Activated B cell treated with CpG ODN at 0.5 μM for 24 hours (primary cell): ENCODE results near the gene FHIT. TPM values are rescaled to one million over a fixed set of nuclear protein-coding genes. Genes with fewer than 3 reads are reported as not detected.

Experiments used
- ATAC-seq: fragments of 200-7000 bp; cut with Tn5 transposase; one replicate; pipeline ENCODE4 v1.10.0; 2021; ENCODE audit warnings: low read depth, mild to moderate bottlenecking, moderate library complexity
- CTCF ChIA-PET: fragments of 350-600 bp; sonication (Branson Sonifier 250); formaldehyde crosslinking; loops from one replicate; lab custom pipeline; 2021; ENCODE audit warnings: antibody characterized with exemption; lab: Charles Lee
- POLR2A ChIA-PET: fragments of 350-600 bp; sonication (Branson Sonifier 250); formaldehyde crosslinking; loops from one replicate; lab custom pipeline; 2021; ENCODE audit warnings: antibody characterized with exemption; lab: Charles Lee
- DNase-seq: peaks from one replicate; pipeline ENCODE4 v3.0.0; 2022
- H3K27ac Mint-ChIP-seq: one replicate; pipeline ENCODE4 v1.8.0; 2020; ENCODE audit warnings: mixed read lengths
- H3K27me3 Mint-ChIP-seq: one replicate; pipeline ENCODE4 v1.8.0; 2021; ENCODE audit warnings: mixed read lengths
- H3K36me3 Mint-ChIP-seq: one replicate; pipeline ENCODE4 v1.8.0; 2021; ENCODE audit warnings: low read depth, mixed read lengths
- H3K4me1 Mint-ChIP-seq: one replicate; pipeline ENCODE4 v1.8.0; 2021; ENCODE audit warnings: mixed read lengths
- H3K4me3 Mint-ChIP-seq: one replicate; pipeline ENCODE4 v1.8.0; 2020; ENCODE audit warnings: mild to moderate bottlenecking, mixed read lengths
- H3K9me3 Mint-ChIP-seq: one replicate; pipeline ENCODE4 v1.8.0; 2020; ENCODE audit warnings: mixed read lengths
- CTCF ChIP-seq: fragments of 200-600 bp; IDR thresholded peaks from one replicate; pipeline ENCODE4 v1.8.0; 2022; ENCODE audit warnings: antibody characterized with exemption, mild to moderate bottlenecking
- intact Hi-C: fragments of 100-400 bp; cut with micrococcal nuclease; formaldehyde crosslinking; loops from one replicate; pipeline ENCODE4 v1.15.1; 2024
- total RNA-seq: library from RNA; stranded (reverse); gene quantifications from 2 replicates; pipeline ENCODE4 v1.2.3, GENCODE V29; 2022

FHIT gene
- total RNA-seq, 1 donor from 2014 or later, result 5.5 TPM

- Mint-ChIP-seq H3K4me3 (no peak overlapping the region), H3K4me1 (no peaks in the 10 kb centered on the region), H3K27ac (no peak overlapping the region), H3K36me3 (no peaks in the 10 kb centered on the region), H3K9me3 (no peaks in the 10 kb centered on the region), H3K27me3 (no peaks in the 10 kb centered on the region)
- CTCF ChIA-PET, result no interaction called here
- DNase-seq (no peak), ATAC-seq (no peak)
- intact Hi-C loops, result no loop called here
- no peak for TF ChIP-seq CTCF
- POLR2A ChIA-PET, result no interaction called here
Measured at GRCh38 chr3:60803216-60804173, 447.8 kb downstream of the FHIT start.

GRCh38 chr3:60801307-60801706 lies 449.9 kb downstream of the FHIT start:
- no peaks in the 10 kb centered on the region for H3K4me1 Mint-ChIP-seq
- TF ChIP-seq CTCF, result no peak
- H3K9me3 Mint-ChIP-seq, result no peaks in the 10 kb centered on the region
- H3K36me3 Mint-ChIP-seq, result no peaks in the 10 kb centered on the region
- no peak overlapping the region for H3K27ac Mint-ChIP-seq
- H3K4me3 Mint-ChIP-seq, result no peak overlapping the region
- ChIA-PET POLR2A (no interaction called here), CTCF (no interaction called here)
- intact Hi-C loops, result no loop called here
- H3K27me3 Mint-ChIP-seq, result no peaks in the 10 kb centered on the region
- ATAC-seq (no peak), DNase-seq (no peak)

- intact Hi-C loops, result no loop called here
- TF ChIP-seq CTCF, result no peak
- ChIA-PET CTCF (no interaction called here), POLR2A (no interaction called here)
- Mint-ChIP-seq H3K4me3 (no peak overlapping the region), H3K9me3 (no peaks in the 10 kb centered on the region), H3K27ac (no peak overlapping the region), H3K36me3 (no peaks in the 10 kb centered on the region), H3K4me1 (no peaks in the 10 kb centered on the region), H3K27me3 (no peaks in the 10 kb centered on the region)
- DNase-seq, result no peak
- no peak for ATAC-seq
Measured at GRCh38 chr3:60798456-60798855, 452.8 kb downstream of the FHIT start.

- Mint-ChIP-seq H3K9me3 (no peaks in the 10 kb centered on the region), H3K36me3 (no peaks in the 10 kb centered on the region), H3K27me3 (no peaks in the 10 kb centered on the region), H3K4me1 (no peaks in the 10 kb centered on the region), H3K27ac (no peak overlapping the region), H3K4me3 (no peak overlapping the region)
- DNase-seq (no peak), ATAC-seq (no peak)
- CTCF ChIA-PET, result no interaction called here
- intact Hi-C loops, result no loop called here
- no peak for TF ChIP-seq CTCF
- POLR2A ChIA-PET, result no interaction called here
Measured at GRCh38 chr3:60792249-60792852, 458.9 kb downstream of the FHIT start.

GRCh38 chr3:60788185-60788584 lies 463.1 kb downstream of the FHIT start:
- no peaks in the 10 kb centered on the region for H3K36me3 Mint-ChIP-seq
- H3K27me3 Mint-ChIP-seq, result no peaks in the 10 kb centered on the region
- no peak overlapping the region for H3K27ac Mint-ChIP-seq
- CTCF ChIA-PET, result no interaction called here
- intact Hi-C loops, result no loop called here
- POLR2A ChIA-PET, result no interaction called here
- peaks cover 2% of the 10 kb centered on the region for H3K9me3 Mint-ChIP-seq
- no peaks in the 10 kb centered on the region for H3K4me1 Mint-ChIP-seq
- H3K4me3 Mint-ChIP-seq, result no peak overlapping the region
- no peak for TF ChIP-seq CTCF
- no peak for DNase-seq
- no peak for ATAC-seq
